GM12874 (cell line): Measurements from ENCODE around the gene CACNB3.

ENCODE experiments used
- TF ChIP-seq, protein P1 (sequence below): IDR thresholded peaks from 2 replicates; pipeline ENCODE4 v1.5.1; 2011; ENCODE audit warnings: low read depth, mild to moderate bottlenecking, control low read depth, low read length, moderate library complexity; ENCODE audit not compliant: insufficient read depth

CACNB3 gene

GRCh38 chr12:48817873-48818830 is at the start of gene CACNB3:
Gene CACNB3, plus strand, starts transcription at chr12:48818496. Its CDS starts 434 bp downstream, at chr12:48818930.
- TF ChIP-seq, protein P1, sequence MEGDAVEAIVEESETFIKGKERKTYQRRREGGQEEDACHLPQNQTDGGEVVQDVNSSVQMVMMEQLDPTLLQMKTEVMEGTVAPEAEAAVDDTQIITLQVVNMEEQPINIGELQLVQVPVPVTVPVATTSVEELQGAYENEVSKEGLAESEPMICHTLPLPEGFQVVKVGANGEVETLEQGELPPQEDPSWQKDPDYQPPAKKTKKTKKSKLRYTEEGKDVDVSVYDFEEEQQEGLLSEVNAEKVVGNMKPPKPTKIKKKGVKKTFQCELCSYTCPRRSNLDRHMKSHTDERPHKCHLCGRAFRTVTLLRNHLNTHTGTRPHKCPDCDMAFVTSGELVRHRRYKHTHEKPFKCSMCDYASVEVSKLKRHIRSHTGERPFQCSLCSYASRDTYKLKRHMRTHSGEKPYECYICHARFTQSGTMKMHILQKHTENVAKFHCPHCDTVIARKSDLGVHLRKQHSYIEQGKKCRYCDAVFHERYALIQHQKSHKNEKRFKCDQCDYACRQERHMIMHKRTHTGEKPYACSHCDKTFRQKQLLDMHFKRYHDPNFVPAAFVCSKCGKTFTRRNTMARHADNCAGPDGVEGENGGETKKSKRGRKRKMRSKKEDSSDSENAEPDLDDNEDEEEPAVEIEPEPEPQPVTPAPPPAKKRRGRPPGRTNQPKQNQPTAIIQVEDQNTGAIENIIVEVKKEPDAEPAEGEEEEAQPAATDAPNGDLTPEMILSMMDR = no peak

DNA sequence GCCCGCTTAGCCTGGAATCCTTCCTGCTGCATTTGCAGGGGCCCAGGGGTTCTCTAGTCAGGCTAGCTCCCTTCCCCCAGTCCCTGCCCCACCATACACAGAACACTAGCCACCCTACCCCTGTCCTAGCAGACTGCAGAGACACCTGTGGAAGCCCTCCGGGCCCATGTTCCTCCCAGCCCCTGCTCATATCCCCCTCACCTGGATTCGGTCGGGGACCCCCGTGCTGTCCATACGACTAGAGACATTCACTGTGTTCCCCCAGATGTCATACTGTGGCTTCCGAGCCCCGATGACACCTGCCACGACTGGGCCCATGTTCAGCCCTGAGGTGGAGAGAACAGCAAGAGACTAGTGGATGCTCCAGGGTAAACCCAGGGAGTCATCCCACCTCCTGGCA is 49.6 kb upstream of the CACNB3 start:
- TF ChIP-seq, protein P1 = no peak

DNA sequence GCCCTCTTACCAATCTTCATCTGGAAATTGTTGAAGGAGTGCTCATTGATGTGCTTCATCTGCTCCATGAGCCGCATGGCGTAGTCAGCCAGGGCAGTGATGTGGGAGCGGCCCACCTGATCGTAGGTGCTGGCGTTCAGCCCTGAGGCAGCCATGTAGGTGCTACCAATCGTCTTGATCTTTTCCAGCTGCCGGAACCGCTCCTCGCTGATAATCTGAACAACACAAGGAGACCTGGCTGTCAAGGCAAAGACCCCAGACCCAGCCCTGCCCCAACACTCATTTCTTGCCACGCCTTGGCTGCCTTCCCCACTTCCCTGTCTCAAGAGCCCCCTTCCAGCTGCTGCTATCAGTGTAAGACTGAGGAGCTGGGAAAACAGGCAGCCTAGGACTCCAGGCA is 47.5 kb upstream of the CACNB3 start:
- TF ChIP-seq, protein P1 = no peak

- TF ChIP-seq, protein P1 = no peak
Measured at GRCh38 chr12:48771588-48772112, 46.6 kb upstream of the CACNB3 start.

- TF ChIP-seq, protein P1 = no peak
Measured at GRCh38 chr12:48773686-48774085, 44.6 kb upstream of the CACNB3 start.

DNA sequence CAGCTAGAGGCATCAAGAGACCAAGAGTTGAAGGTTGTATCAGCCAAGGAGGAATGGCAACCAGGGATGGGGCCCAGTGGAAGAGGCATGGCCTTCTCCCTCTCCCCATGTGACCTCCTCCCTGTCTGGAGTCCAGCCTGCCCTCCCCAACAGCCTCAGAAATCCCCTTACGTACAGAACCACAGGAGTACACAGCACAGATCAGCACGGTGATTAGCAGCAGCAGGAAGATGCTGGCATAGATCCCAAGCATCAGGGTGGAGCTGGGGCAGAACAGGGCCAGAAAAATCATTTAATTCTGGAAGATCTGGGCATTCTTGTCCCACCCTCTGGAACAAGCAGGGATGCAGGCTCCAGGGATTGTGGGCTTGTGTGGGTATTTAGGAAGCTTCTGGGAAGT is 43.8 kb upstream of the CACNB3 start:
- TF ChIP-seq, protein P1 = no peak

DNA sequence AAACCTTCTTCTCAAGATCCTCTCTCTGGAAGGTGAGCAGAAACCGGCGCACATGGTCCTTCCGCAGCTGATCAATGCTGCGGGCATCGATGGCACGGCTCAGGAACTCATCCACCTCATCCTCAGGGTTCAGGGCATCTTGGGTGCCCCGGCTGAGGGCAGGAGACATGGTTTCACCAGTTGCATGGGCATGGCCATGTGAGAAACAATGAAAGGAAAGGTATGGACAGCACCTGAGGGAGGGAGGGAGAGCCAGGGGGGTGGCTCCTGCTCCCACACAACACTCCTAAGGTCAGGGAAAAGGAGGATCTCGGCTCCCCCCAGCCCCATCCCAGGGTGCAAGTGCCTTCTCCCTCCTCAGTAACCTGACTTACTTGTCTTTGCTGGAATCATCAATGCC is 43.0 kb upstream of the CACNB3 start:
- TF ChIP-seq, protein P1 = no peak
